ENCODE data around the gene SLC1A1. TPM values are rescaled to one million over a fixed set of nuclear protein-coding genes. Genes with fewer than 3 reads are reported as not detected.

Gene SLC1A1
- total and polyA plus RNA-seq, 12 donors = 0.94 to 3.5 (median 1.7) TPM

GRCh38 chr9:4494332-4494731, 4.1 kb downstream of the SLC1A1 start:
- 76 to 77% methylated on average over 2 of the region's 2 CpGs for WGBS, 2 donors
- no peak for TF ChIP-seq CTCF (IDR thresholded peaks at IDR 0.05)
- Histone ChIP-seq H3K36me3 (no peaks in the 10 kb centered on the region), H3K4me1 (peaks cover under 1 to 23% (median 12%) of the 10 kb centered on the region in 9 donors), H3K4me3 (no peak overlapping the region), H3K27me3 (peaks cover 0 to 40% (median 0%) of the 10 kb centered on the region in 7 donors), H3K27ac (no peak overlapping the region), H3K9me3 (no peaks in the 10 kb centered on the region)
- no peak for DNase-seq
- no peak for ATAC-seq
- intact Hi-C loops (cut with DNase I) = loop anchor here in 5 of 10 donors (5.0 to 10.0 kb wide), 6 partner anchors 53 to 110 kb away; no protein-coding TSS in a partner anchor

GRCh38 chr9:4494806-4495205, 4.5 kb downstream of the SLC1A1 start:
- Histone ChIP-seq H3K4me3 (no peak overlapping the region), H3K9me3 (no peaks in the 10 kb centered on the region), H3K27ac (no peak overlapping the region), H3K27me3 (peaks cover 0 to 35% (median 0%) of the 10 kb centered on the region in 7 donors), H3K36me3 (no peaks in the 10 kb centered on the region), H3K4me1 (peaks cover 0 to 20% (median 12%) of the 10 kb centered on the region in 9 donors)
- no peak for TF ChIP-seq CTCF (IDR thresholded peaks at IDR 0.05)
- no peak for ATAC-seq
- no peak for DNase-seq
- intact Hi-C loops (cut with DNase I) = loop anchor here in 5 of 10 donors (5.0 to 10.0 kb wide), 6 partner anchors 52 to 110 kb away; no protein-coding TSS in a partner anchor
- 90 to 96% methylated on average over 7 of the region's 7 CpGs for WGBS, 2 donors

GRCh38 chr9:4495537-4495936, 5.3 kb downstream of the SLC1A1 start:
- DNase-seq = no peak
- TF ChIP-seq CTCF (IDR thresholded peaks at IDR 0.05) = no peak
- Histone ChIP-seq H3K27ac (no peak overlapping the region), H3K4me1 (peaks cover 0 to 20% (median 12%) of the 10 kb centered on the region in 9 donors), H3K9me3 (no peaks in the 10 kb centered on the region), H3K27me3 (peaks cover 0 to 28% (median 0%) of the 10 kb centered on the region in 7 donors), H3K36me3 (no peaks in the 10 kb centered on the region), H3K4me3 (no peak overlapping the region)
- no peak for ATAC-seq
- WGBS, 2 donors = 92 to 94% methylated on average over 4 of the region's 4 CpGs
- intact Hi-C loops (cut with DNase I) = loop anchor here in 3 of 10 donors (10.0 kb wide), 3 partner anchors 61 to 109 kb away; no protein-coding TSS in a partner anchor

- 92 to 94% methylated on average over 2 of the region's 2 CpGs for WGBS, 2 donors
- TF ChIP-seq CTCF (IDR thresholded peaks at IDR 0.05) = no peak
- peaks cover 0 to 10% (median 3%) of the 10 kb centered on the region in 9 donors for H3K4me1 ChIP-seq
- no peak overlapping the region for H3K4me3 ChIP-seq
- DNase-seq (no peak), ATAC-seq (no peak)
- H3K27ac ChIP-seq = no peak overlapping the region
- peaks cover 0 to 18% (median 0%) of the 10 kb centered on the region in 7 donors for H3K27me3 ChIP-seq
- no peaks in the 10 kb centered on the region for H3K9me3 ChIP-seq
- no peaks in the 10 kb centered on the region for H3K36me3 ChIP-seq
- intact Hi-C loops (cut with DNase I) = loop anchor here in 3 of 10 donors (10.0 kb wide), 3 partner anchors 62 to 108 kb away; no protein-coding TSS in a partner anchor
Observed at GRCh38 chr9:4496497-4496896, 6.2 kb downstream of the SLC1A1 start.

Measured in heart right ventricle (tissue), 16 donors.